K562 (cell line): ENCODE measurements around the gene ALS2. TPM values are rescaled to one million over a fixed set of nuclear protein-coding genes. Genes with fewer than 3 reads are reported as not detected.

Experiments used
- NBN ChIP-seq: fragments of 450-650 bp; IDR thresholded peaks from 2 replicates; pipeline ENCODE4 v1.6.1; 2016; ENCODE audit warnings: low read depth, mild to moderate bottlenecking
- POLR2AphosphoS5 ChIP-seq: IDR thresholded peaks from 2 replicates; pipeline ENCODE4 v1.6.1; 2011; ENCODE audit warnings: mild to moderate bottlenecking, low read depth, low read length, moderate library complexity; ENCODE audit not compliant: control insufficient read depth, insufficient read depth
- PTBP1 ChIP-seq: fragments of 200-400 bp; formaldehyde crosslinking; IDR thresholded peaks from 2 replicates; pipeline ENCODE4 v1.6.1; 2017; ENCODE audit warnings: low read depth, low read length
- SETDB1 ChIP-seq: IDR thresholded peaks from one replicate; pipeline ENCODE4 v1.6.1; 2012; ENCODE audit warnings: low read length, control low read depth, inconsistent platforms
- SMC3 ChIP-seq: conservative IDR thresholded peaks from 2 replicates; pipeline ENCODE4 v1.6.1; 2011; ENCODE audit warnings: low read depth, low read length, improper control_type of control experiment; ENCODE audit not compliant: insufficient read depth
- TBL1XR1 ChIP-seq, 2 experiments: IDR thresholded peaks; 2 replicates each; pipeline ENCODE4 v1.6.1; 2012; ENCODE audit warnings: improper control_type of control experiment in 2 of 2, low read length in 2 of 2, mild to moderate bottlenecking in 1 of 2
- ZNF717 ChIP-seq: fragments of 250-450 bp; sonication (Bioruptor Pico); IDR thresholded peaks from 2 replicates; pipeline ENCODE4 v1.5.0; 2021
- polyA plus RNA-seq, 8 experiments: library from polyadenylated mRNA; depleted of rRNA in 4 of 8; stranded (reverse) in 5 of 8; unstranded in 3 of 8; fragments of >200 nt; fragmentation: Nextera tagmentation in 2 of 8; fragmentation: Illumina TruSeq in 1 of 8; extraction: Ambion mirVana in 2 of 8; extraction: Trizol in 1 of 8; gene quantifications; 2 replicates each; pipeline versions ENCODE4 v1.2.1 to v1.2.3, GENCODE V29; 2011 to 2014; ENCODE audit warnings: inconsistent platforms in 1 of 8, missing spikeins in 1 of 8
- total RNA-seq, 7 experiments: library from RNA; depleted of rRNA in 6 of 7; stranded (reverse); fragments of >200 nt in 6 of 7; fragmentation: Illumina TruSeq in 2 of 7; extraction: Trizol in 2 of 7; gene quantifications; 2 replicates each; pipeline versions ENCODE4 v1.2.1 to v1.2.3, GENCODE V29; 2011 to 2021; ENCODE audit warnings: low replicate concordance in 1 of 7
- TF ChIP-seq, protein P1 (sequence below): IDR thresholded peaks from 2 replicates; pipeline ENCODE4 v1.6.1; 2014; ENCODE audit warnings: antibody characterized with exemption
- TF ChIP-seq, protein P2 (sequence below): fragments of 200-800 bp; sonication (Bioruptor generic); IDR thresholded peaks from 2 replicates; pipeline ENCODE4 v1.6.1; 2017; ENCODE audit warnings: missing genetic modification characterization, missing compliant biosample characterization
- TF ChIP-seq, protein P3 (sequence below): fragments of 250-450 bp; sonication (Bioruptor Pico); IDR thresholded peaks from 2 replicates; pipeline ENCODE4 v1.4.0; 2020; ENCODE audit warnings: mild to moderate bottlenecking, moderate library complexity
- TF ChIP-seq, protein P4 (sequence below): IDR thresholded peaks from 2 replicates; pipeline ENCODE4 v1.6.1; 2011; ENCODE audit warnings: borderline replicate concordance, low read depth, mild to moderate bottlenecking, moderate library complexity, low read length; ENCODE audit not compliant: insufficient read depth, poor library complexity, severe bottlenecking

The ALS2 gene
- total and polyA plus RNA-seq, 9 of the 15 experiments (the other 6 are each of a cell fraction or from before 2014, with no cell fraction given): 5.2 to 17.7 (median 11.6) TPM

DNA sequence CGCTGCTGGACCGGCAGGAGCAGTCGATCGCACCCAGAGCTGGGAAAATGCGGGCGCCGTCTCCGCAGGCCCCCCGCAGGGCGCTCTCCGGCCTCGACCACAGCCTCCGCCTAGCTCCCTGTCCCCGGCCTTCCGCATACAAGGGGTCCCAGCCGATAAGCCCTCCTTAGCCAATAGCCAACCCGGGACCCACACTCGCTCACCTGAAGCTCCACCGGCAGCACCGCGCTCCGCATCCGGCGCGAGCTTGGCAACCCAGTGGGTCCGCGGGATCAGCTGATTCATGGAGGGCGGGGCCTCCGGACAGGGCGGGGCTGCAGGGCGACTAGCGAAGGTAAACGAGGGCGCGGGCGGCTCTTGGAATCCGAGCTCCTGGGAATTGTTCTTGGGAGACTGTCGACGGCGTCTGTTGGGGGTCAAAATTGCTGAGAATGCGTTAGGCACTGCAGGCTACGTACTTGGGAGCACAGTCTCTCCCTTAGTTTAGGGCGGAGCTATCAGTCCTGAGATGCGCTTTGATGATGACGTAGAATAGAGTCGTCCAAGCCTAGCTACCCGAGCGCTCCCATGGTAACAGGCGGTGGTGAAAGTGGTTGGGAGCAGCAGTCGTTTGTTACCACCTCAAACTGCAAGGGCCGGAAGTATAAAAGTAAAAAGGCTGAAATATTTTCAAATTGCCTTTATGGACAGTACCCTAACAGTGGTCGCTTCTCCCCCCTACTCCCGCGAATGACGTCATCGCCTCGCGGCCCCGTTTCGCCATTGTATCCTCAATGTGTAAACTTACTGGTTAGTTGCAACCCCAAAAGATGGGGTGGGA, at the start of gene ALS2 (continued):
- TF ChIP-seq PTBP1 (no peak), NBN (peak; percentile 24; the same call in 1 of the 2 replicates), SETDB1 (no peak), POLR2AphosphoS5 (peak; percentile 59; the same call in 1 of the 2 replicates), ZNF717 (CRISPR knock-in tag) (no peak), TBL1XR1 (IDR thresholded peaks at IDR 0.05; ENCODE audit: low read length in 2 of 2) (peak in 1 of 2 experiments; percentile 51; a peak in 2 of 4 replicates), SMC3 (no peak)
- TF ChIP-seq, protein P1, sequence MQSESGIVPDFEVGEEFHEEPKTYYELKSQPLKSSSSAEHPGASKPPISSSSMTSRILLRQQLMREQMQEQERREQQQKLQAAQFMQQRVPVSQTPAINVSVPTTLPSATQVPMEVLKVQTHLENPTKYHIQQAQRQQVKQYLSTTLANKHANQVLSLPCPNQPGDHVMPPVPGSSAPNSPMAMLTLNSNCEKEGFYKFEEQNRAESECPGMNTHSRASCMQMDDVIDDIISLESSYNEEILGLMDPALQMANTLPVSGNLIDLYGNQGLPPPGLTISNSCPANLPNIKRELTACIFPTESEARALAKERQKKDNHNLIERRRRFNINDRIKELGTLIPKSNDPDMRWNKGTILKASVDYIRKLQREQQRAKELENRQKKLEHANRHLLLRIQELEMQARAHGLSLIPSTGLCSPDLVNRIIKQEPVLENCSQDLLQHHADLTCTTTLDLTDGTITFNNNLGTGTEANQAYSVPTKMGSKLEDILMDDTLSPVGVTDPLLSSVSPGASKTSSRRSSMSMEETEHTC: peak; percentile 51; the same call in 1 of the 2 replicates
- TF ChIP-seq, protein P2, sequence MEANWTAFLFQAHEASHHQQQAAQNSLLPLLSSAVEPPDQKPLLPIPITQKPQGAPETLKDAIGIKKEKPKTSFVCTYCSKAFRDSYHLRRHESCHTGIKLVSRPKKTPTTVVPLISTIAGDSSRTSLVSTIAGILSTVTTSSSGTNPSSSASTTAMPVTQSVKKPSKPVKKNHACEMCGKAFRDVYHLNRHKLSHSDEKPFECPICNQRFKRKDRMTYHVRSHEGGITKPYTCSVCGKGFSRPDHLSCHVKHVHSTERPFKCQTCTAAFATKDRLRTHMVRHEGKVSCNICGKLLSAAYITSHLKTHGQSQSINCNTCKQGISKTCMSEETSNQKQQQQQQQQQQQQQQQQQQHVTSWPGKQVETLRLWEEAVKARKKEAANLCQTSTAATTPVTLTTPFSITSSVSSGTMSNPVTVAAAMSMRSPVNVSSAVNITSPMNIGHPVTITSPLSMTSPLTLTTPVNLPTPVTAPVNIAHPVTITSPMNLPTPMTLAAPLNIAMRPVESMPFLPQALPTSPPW: peak; percentile 60
- TF ChIP-seq, protein P3, sequence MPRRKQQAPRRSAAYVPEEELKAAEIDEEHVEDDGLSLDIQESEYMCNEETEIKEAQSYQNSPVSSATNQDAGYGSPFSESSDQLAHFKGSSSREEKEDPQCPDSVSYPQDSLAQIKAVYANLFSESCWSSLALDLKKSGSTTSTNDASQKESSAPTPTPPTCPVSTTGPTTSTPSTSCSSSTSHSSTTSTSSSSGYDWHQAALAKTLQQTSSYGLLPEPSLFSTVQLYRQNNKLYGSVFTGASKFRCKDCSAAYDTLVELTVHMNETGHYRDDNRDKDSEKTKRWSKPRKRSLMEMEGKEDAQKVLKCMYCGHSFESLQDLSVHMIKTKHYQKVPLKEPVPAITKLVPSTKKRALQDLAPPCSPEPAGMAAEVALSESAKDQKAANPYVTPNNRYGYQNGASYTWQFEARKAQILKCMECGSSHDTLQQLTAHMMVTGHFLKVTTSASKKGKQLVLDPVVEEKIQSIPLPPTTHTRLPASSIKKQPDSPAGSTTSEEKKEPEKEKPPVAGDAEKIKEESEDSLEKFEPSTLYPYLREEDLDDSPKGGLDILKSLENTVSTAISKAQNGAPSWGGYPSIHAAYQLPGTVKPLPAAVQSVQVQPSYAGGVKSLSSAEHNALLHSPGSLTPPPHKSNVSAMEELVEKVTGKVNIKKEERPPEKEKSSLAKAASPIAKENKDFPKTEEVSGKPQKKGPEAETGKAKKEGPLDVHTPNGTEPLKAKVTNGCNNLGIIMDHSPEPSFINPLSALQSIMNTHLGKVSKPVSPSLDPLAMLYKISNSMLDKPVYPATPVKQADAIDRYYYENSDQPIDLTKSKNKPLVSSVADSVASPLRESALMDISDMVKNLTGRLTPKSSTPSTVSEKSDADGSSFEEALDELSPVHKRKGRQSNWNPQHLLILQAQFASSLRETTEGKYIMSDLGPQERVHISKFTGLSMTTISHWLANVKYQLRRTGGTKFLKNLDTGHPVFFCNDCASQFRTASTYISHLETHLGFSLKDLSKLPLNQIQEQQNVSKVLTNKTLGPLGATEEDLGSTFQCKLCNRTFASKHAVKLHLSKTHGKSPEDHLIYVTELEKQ (CRISPR knock-in tag): no peak
- TF ChIP-seq, protein P4, sequence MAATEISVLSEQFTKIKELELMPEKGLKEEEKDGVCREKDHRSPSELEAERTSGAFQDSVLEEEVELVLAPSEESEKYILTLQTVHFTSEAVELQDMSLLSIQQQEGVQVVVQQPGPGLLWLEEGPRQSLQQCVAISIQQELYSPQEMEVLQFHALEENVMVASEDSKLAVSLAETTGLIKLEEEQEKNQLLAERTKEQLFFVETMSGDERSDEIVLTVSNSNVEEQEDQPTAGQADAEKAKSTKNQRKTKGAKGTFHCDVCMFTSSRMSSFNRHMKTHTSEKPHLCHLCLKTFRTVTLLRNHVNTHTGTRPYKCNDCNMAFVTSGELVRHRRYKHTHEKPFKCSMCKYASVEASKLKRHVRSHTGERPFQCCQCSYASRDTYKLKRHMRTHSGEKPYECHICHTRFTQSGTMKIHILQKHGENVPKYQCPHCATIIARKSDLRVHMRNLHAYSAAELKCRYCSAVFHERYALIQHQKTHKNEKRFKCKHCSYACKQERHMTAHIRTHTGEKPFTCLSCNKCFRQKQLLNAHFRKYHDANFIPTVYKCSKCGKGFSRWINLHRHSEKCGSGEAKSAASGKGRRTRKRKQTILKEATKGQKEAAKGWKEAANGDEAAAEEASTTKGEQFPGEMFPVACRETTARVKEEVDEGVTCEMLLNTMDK: no peak
